ENCODE results near the gene FAM118B. TPM values are rescaled to one million over a fixed set of nuclear protein-coding genes. Genes with fewer than 3 reads are reported as not detected.

Gene FAM118B
- total RNA-seq, 4 donors from 2014 or later = 11.4 to 14.2 (median 11.6) TPM

- Histone ChIP-seq H3K36me3 (peaks cover 0 to 88% (median 44%) of the 10 kb centered on the region in 3 donors), H3K27ac (no peak overlapping the region), H3K4me1 (peaks cover 0 to 18% (median under 1%) of the 10 kb centered on the region in 4 donors), H3K9me3 (no peaks in the 10 kb centered on the region), H3K27me3 (no peaks in the 10 kb centered on the region), H3K4me3 (no peak overlapping the region)
- 91 to 97% methylated on average over 6 of the region's 6 CpGs for WGBS, 2 donors
- no peak for DNase-seq (ENCODE audit: low spot score in 2 of 2)
- TF ChIP-seq CTCF (IDR thresholded peaks at IDR 0.05) (no peak), POLR2A (IDR thresholded peaks at IDR 0.05) (no peak), EP300 (IDR thresholded peaks at IDR 0.05) (no peak)
These were observed 50.6 kb downstream of the FAM118B start for GRCh38 chr11:126262216-126262615.

- H3K36me3 ChIP-seq = peaks cover 0 to 77% (median 44%) of the 10 kb centered on the region in 3 donors
- H3K27ac ChIP-seq = no peak overlapping the region
- DNase-seq (ENCODE audit: low spot score in 2 of 2) = no peak
- no peaks in the 10 kb centered on the region for H3K9me3 ChIP-seq
- no peak overlapping the region for H3K4me3 ChIP-seq
- peaks cover 0 to 28% (median 9%) of the 10 kb centered on the region in 4 donors for H3K4me1 ChIP-seq
- H3K27me3 ChIP-seq = no peaks in the 10 kb centered on the region
- WGBS, 2 donors = 61 to 77% methylated on average over 6 of the region's 6 CpGs
- no peak for TF ChIP-seq CTCF (IDR thresholded peaks at IDR 0.05)
These were observed 51.9 kb downstream of the FAM118B start for GRCh38 chr11:126263489-126263888.

GRCh38 chr11:126265811-126266210 is 54.2 kb downstream of the FAM118B start:
- WGBS, 2 donors = 80 to 86% methylated on average over 8 of the region's 8 CpGs
- H3K9me3 ChIP-seq = no peaks in the 10 kb centered on the region
- no peak for TF ChIP-seq CTCF (IDR thresholded peaks at IDR 0.05)
- TF ChIP-seq POLR2A (IDR thresholded peaks at IDR 0.05) = no peak
- no peak for TF ChIP-seq EP300 (IDR thresholded peaks at IDR 0.05)

DNA sequence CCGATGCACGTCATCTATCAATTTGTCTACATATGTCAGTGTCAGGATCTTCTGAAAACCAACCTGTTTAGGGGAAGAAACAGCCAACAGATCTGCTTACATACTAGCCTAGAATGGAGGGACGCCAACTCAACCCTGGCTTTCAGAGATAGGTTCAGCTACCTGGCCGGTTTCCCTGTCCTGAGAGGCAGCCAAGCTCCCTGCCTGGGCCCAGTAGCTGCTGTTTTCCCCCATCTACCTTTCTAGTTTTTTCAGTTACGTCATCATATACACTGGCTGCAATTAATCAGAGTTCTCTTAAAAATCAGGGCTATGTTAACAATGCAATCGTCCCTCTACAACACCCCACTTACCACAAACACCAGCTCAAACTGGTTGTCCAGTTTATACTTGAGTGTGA is 56.1 kb downstream of the FAM118B start:
- H3K27ac ChIP-seq = peak overlapping the region; percentile 88 to 94 (median 92)
- no peak for DNase-seq (ENCODE audit: low spot score in 2 of 2)
- no peaks in the 10 kb centered on the region for H3K27me3 ChIP-seq
- 79 to 81% methylated on average over 6 of the region's 6 CpGs for WGBS, 2 donors
- TF ChIP-seq POLR2A (IDR thresholded peaks at IDR 0.05) = no peak
- TF ChIP-seq EP300 (IDR thresholded peaks at IDR 0.05) = no peak
- H3K9me3 ChIP-seq = no peaks in the 10 kb centered on the region
- H3K36me3 ChIP-seq = peaks cover 0 to 57% (median 44%) of the 10 kb centered on the region in 3 donors
- H3K4me1 ChIP-seq = peaks cover 0 to 25% (median 16%) of the 10 kb centered on the region in 4 donors
- H3K4me3 ChIP-seq = peak overlapping the region; percentile 65 to 99 (median 80)

More at GRCh38 chr11:126265811-126266210, 54.2 kb downstream of the FAM118B start:
- no peak overlapping the region for H3K4me3 ChIP-seq
- no peak for DNase-seq (ENCODE audit: low spot score in 2 of 2)
- peaks cover 0 to 30% (median 16%) of the 10 kb centered on the region in 4 donors for H3K4me1 ChIP-seq
- H3K27ac ChIP-seq = no peak overlapping the region
- H3K36me3 ChIP-seq = peaks cover 0 to 64% (median 44%) of the 10 kb centered on the region in 3 donors
- no peaks in the 10 kb centered on the region for H3K27me3 ChIP-seq

GRCh38 chr11:126268361-126268707 is 56.8 kb downstream of the FAM118B start:
- H3K4me3 ChIP-seq = peak overlapping the region; percentile 65 to 99 (median 80)
- H3K9me3 ChIP-seq = no peaks in the 10 kb centered on the region
- H3K36me3 ChIP-seq = peaks cover 0 to 57% (median 37%) of the 10 kb centered on the region in 3 donors
- DNase-seq (ENCODE audit: low spot score in 2 of 2) = no peak
- peaks cover 0 to 25% (median 16%) of the 10 kb centered on the region in 4 donors for H3K4me1 ChIP-seq
- no peak for TF ChIP-seq CTCF (IDR thresholded peaks at IDR 0.05)
- H3K27me3 ChIP-seq = no peaks in the 10 kb centered on the region
- 0% methylated on average over 23 of the region's 23 CpGs for WGBS, 2 donors
- peak overlapping the region; percentile 88 to 94 (median 92) for H3K27ac ChIP-seq

Measured in tibial nerve (tissue), 4 donors.